ENCODE measurements around the gene PAH. TPM values are rescaled to one million over a fixed set of nuclear protein-coding genes. Genes with fewer than 3 reads are reported as not detected.

PAH gene
- polyA plus RNA-seq, 1 experiment = not detected

DNA sequence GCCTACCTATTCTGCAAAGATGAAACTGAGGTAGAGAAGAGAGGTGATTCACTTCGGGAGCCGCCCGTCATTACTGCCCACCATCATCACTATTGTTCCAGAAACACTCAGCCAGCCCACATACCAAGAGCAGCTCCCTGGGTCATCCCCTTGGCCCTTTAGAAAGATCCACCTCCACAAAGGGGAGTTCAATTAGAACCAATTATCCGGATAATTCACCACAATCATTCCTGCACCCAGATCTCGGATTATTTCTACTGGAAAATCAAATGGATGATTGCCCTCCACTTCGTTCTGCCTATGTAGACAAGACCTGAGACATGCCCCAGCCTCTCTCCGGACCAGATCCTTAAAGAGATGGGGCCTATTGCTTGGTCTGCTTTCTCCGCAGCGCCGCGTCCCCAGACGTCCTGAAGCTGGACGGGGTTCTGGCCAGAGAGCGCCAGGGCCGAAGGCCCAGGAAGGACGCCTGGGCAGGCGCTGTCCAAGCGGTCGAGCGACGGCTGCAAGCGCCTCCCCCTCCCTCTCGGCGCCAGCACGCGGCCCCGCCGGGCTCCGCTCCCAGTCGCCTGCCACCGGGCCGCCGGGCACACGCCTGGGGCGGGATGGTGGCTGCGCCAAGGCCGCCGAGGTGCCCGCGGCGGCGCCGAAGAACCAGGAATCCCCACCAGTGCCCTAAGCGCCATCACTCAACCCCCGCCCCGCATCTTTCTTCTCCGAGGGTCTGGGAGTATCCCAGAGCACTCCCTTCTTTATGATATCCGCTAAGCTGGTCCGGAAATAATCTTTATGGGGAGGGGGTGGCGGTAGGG, 39.1 kb upstream of the PAH start:
- TF ChIP-seq CTCF (IDR thresholded peaks at IDR 0.05; ENCODE audit: insufficient read depth, low read depth, low read length) = no peak
- DNase-seq (ENCODE audit: low read depth) = no peak

GRCh38 chr12:102954134-102954533, 37.1 kb upstream of the PAH start:
- POLR2A ChIA-PET = no interaction called here
- H3K4me3 ChIP-seq (ENCODE audit: low read depth, low read length) = no peak overlapping the region
- H3K36me3 ChIP-seq (ENCODE audit: control insufficient read depth, insufficient read depth, low read length) = no peaks in the 10 kb centered on the region
- peaks cover 33% of the 10 kb centered on the region for H3K27me3 ChIP-seq (ENCODE audit: control insufficient read depth, insufficient read depth, low read length)
- TF ChIP-seq CTCF (IDR thresholded peaks at IDR 0.05; ENCODE audit: insufficient read depth, low read depth, low read length) = no peak
- CTCF ChIA-PET = no interaction called here
- no peak for DNase-seq (ENCODE audit: low read depth)

More for the DNA sequence above, 39.1 kb upstream of the PAH start:
- CTCF ChIA-PET = interaction anchor here (1.2 kb wide), 1 partner anchor 9 kb away, joined by 3 read pairs; no protein-coding TSS in a partner anchor
- peaks cover 35% of the 10 kb centered on the region for H3K27me3 ChIP-seq (ENCODE audit: control insufficient read depth, insufficient read depth, low read length)
- H3K4me3 ChIP-seq (ENCODE audit: low read depth, low read length) = no peak overlapping the region
- POLR2A ChIA-PET = no interaction called here
- no peaks in the 10 kb centered on the region for H3K36me3 ChIP-seq (ENCODE audit: control insufficient read depth, insufficient read depth, low read length)

GRCh38 chr12:102953221-102953620, 36.2 kb upstream of the PAH start:
- Histone ChIP-seq H3K4me3 (ENCODE audit: low read depth, low read length) (no peak overlapping the region), H3K27me3 (ENCODE audit: control insufficient read depth, insufficient read depth, low read length) (peaks cover 25% of the 10 kb centered on the region), H3K36me3 (ENCODE audit: control insufficient read depth, insufficient read depth, low read length) (no peaks in the 10 kb centered on the region)
- TF ChIP-seq CTCF (IDR thresholded peaks at IDR 0.05; ENCODE audit: insufficient read depth, low read depth, low read length) = no peak
- ChIA-PET CTCF (interaction anchor here (0.8 to 1.0 kb wide), 2 partner anchors 14 to 595 kb away, joined by 3 read pairs; no protein-coding TSS in a partner anchor), POLR2A (no interaction called here)
- DNase-seq (ENCODE audit: low read depth) = no peak

- Histone ChIP-seq H3K27me3 (ENCODE audit: control insufficient read depth, insufficient read depth, low read length) (peaks cover 23% of the 10 kb centered on the region), H3K4me3 (ENCODE audit: low read depth, low read length) (no peak overlapping the region), H3K36me3 (ENCODE audit: control insufficient read depth, insufficient read depth, low read length) (no peaks in the 10 kb centered on the region)
- TF ChIP-seq CTCF (IDR thresholded peaks at IDR 0.05; ENCODE audit: insufficient read depth, low read depth, low read length) = no peak
- ChIA-PET POLR2A (no interaction called here), CTCF (no interaction called here)
- no peak for DNase-seq (ENCODE audit: low read depth)
These were observed 34.8 kb upstream of the PAH start for GRCh38 chr12:102951841-102952240.

DNA sequence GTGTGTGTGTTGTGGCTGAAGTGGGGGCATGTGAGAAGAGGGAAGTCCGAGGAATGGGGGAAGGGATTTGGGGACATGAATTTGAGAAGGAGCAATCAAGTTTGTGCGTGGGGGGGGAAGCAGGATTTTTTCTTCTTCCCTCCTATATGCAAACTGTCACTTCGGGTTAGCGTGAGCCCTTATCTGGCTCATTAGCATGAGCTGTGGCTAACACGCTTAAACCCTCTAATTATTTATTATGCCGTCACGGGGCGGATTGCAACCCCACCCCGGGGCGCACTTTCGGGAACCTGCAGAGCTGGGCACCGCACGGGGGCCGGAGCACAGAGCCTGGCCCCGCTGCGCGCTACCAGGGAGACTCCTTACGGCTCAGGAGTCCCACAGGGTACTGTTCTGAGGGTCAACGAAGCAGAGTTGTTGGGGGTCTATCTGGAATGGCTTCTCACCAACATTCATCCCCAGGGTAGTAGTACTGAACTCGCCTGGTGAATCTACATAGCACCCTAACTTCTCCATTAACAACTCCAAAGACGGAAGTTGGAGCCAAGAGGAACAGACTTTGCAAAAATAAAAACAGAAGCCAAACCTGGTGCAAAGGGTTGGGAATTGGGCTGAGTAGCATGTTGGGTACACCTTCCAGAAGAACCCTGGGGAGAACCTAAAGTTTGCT, 34.0 kb upstream of the PAH start:
- no peak for TF ChIP-seq CTCF (IDR thresholded peaks at IDR 0.05; ENCODE audit: insufficient read depth, low read depth, low read length)
- ChIA-PET CTCF (interaction anchor here (1.0 to 6.3 kb wide), 2 partner anchors 11 to 597 kb away, joined by 3 to 84 read pairs; no protein-coding TSS in a partner anchor), POLR2A (no interaction called here)
- no peak for DNase-seq (ENCODE audit: low read depth)
- peaks cover 22% of the 10 kb centered on the region for H3K27me3 ChIP-seq (ENCODE audit: control insufficient read depth, insufficient read depth, low read length)
- H3K4me3 ChIP-seq (ENCODE audit: low read depth, low read length) = no peak overlapping the region
- no peaks in the 10 kb centered on the region for H3K36me3 ChIP-seq (ENCODE audit: control insufficient read depth, insufficient read depth, low read length)

All from BJ (cell line).